A673 (cell line): ENCODE data around the gene HPCA.

Source experiments
- EZH2 ChIP-seq: fragments of 200-600 bp; sonication (generic); IDR thresholded peaks from 2 replicates; pipeline ENCODE4 v1.6.1; 2017; ENCODE audit warnings: borderline replicate concordance, low read depth, mild to moderate bottlenecking, mixed read lengths, antibody characterized with exemption, low read length; ENCODE audit not compliant: poor library complexity, severe bottlenecking
- TF ChIP-seq, protein P1 (sequence below): fragments of 300-800, 200-600 bp; sonication (generic); conservative IDR thresholded peaks from 2 replicates; pipeline ENCODE4 v1.5.1; 2017; ENCODE audit warnings: low read depth, mild to moderate bottlenecking, antibody characterized with exemption, low read length, moderate library complexity, mixed read lengths

DNA sequence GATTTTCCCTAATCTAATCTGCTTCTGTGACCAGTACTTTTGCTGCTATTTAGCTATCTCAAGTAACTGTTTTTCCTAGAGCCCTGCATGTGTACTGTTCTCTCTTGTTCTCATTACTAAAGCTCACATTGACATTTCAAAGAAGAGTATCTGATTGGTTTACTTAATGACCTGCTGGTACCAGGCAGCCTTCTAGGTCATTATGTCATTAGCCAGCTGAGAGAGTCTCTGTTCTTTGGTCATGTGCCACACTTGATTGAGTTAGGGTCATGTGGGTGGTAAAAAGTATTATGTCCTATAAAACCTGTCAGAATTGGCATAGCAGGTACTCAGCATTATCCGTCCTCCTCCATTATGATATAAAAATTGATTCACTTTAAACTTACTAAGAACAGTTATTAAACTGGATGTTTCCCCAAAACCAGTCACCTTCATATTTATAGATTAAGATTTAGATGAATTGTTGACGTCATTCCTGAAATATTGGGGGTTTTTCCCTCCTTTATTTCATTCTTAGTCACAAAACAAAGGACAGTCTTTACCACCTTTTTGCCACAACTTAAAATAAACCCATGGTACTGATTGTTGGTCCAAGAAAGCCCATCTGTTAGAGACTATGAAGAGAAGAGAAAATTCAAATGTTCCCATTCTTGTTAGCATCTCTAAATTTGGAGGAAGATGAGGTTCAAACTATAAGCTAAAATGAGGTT lies 37.8 kb upstream of the HPCA start:
- TF ChIP-seq, protein P1, sequence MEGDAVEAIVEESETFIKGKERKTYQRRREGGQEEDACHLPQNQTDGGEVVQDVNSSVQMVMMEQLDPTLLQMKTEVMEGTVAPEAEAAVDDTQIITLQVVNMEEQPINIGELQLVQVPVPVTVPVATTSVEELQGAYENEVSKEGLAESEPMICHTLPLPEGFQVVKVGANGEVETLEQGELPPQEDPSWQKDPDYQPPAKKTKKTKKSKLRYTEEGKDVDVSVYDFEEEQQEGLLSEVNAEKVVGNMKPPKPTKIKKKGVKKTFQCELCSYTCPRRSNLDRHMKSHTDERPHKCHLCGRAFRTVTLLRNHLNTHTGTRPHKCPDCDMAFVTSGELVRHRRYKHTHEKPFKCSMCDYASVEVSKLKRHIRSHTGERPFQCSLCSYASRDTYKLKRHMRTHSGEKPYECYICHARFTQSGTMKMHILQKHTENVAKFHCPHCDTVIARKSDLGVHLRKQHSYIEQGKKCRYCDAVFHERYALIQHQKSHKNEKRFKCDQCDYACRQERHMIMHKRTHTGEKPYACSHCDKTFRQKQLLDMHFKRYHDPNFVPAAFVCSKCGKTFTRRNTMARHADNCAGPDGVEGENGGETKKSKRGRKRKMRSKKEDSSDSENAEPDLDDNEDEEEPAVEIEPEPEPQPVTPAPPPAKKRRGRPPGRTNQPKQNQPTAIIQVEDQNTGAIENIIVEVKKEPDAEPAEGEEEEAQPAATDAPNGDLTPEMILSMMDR, result no peak
- no peak for TF ChIP-seq EZH2
